ENCODE data around the gene FGF3. TPM values are rescaled to one million over a fixed set of nuclear protein-coding genes. Genes with fewer than 3 reads are reported as not detected.

FGF3 gene
- total RNA-seq, 1 donor from 2014 or later, result not detected

- no peak overlapping the region for H3K27ac Mint-ChIP-seq (ENCODE audit: unreplicated experiment)
- no peak overlapping the region for H3K4me2 ChIP-seq (ENCODE audit: low read length)
- no peak overlapping the region for H3K4me3 ChIP-seq (ENCODE audit: insufficient read depth, low read depth, low read length)
- no peak overlapping the region for H3K27ac ChIP-seq (ENCODE audit: low read depth, low read length)
- H2AFZ ChIP-seq (ENCODE audit: low read depth, low read length), result no peak overlapping the region
- no peaks in the 10 kb centered on the region for H3K36me3 Mint-ChIP-seq (ENCODE audit: low read depth, unreplicated experiment)
- no peaks in the 10 kb centered on the region for H3K36me3 ChIP-seq (ENCODE audit: insufficient read depth, low read length)
- H4K20me1 ChIP-seq (ENCODE audit: insufficient read depth, low read length), result no peaks in the 10 kb centered on the region
- FAIRE-seq, result no peak
- H3K79me2 ChIP-seq (ENCODE audit: insufficient read depth, low read length), result no peaks in the 10 kb centered on the region
- H3K9me3 Mint-ChIP-seq (ENCODE audit: unreplicated experiment), result no peaks in the 10 kb centered on the region
- H3K27me3 Mint-ChIP-seq (ENCODE audit: low read depth, unreplicated experiment), result peaks cover 49% of the 10 kb centered on the region
- no peak overlapping the region for H3K4me3 Mint-ChIP-seq (ENCODE audit: unreplicated experiment)
- no peaks in the 10 kb centered on the region for H3K4me1 Mint-ChIP-seq (ENCODE audit: low read depth, unreplicated experiment)
- no peak for DNase-seq (ENCODE audit: low read depth)
- peaks cover 39% of the 10 kb centered on the region for H3K27me3 ChIP-seq (ENCODE audit: insufficient read depth, low read length)
- no peak overlapping the region for H3K9ac ChIP-seq (ENCODE audit: low read length)
- H3K4me1 ChIP-seq (ENCODE audit: insufficient read depth, low read length), result peaks cover 4% of the 10 kb centered on the region
- H3K9me3 ChIP-seq (ENCODE audit: insufficient read depth, low read depth, low read length), result no peaks in the 10 kb centered on the region
- TF ChIP-seq EZH2 (IDR thresholded peaks at IDR 0.05; ENCODE audit: insufficient read depth, low read length), result no peak
These were observed 6.3 kb downstream of the FGF3 start for GRCh38 chr11:69812946-69813345.

- Histone ChIP-seq H3K36me3 (ENCODE audit: insufficient read depth, low read length) (no peaks in the 10 kb centered on the region), H3K27ac (ENCODE audit: low read depth, low read length) (no peak overlapping the region), H4K20me1 (ENCODE audit: insufficient read depth, low read length) (no peaks in the 10 kb centered on the region), H3K79me2 (ENCODE audit: insufficient read depth, low read length) (no peaks in the 10 kb centered on the region), H3K4me1 (ENCODE audit: insufficient read depth, low read length) (peaks cover 1% of the 10 kb centered on the region), H3K9me3 (ENCODE audit: insufficient read depth, low read depth, low read length) (no peaks in the 10 kb centered on the region), H2AFZ (ENCODE audit: low read depth, low read length) (no peak overlapping the region), H3K4me3 (ENCODE audit: insufficient read depth, low read depth, low read length) (no peak overlapping the region), H3K27me3 (ENCODE audit: insufficient read depth, low read length) (peaks cover 37% of the 10 kb centered on the region), H3K9ac (ENCODE audit: low read length) (no peak overlapping the region), H3K4me2 (ENCODE audit: low read length) (no peak overlapping the region)
- Mint-ChIP-seq H3K27ac (ENCODE audit: unreplicated experiment) (no peak overlapping the region), H3K4me1 (ENCODE audit: low read depth, unreplicated experiment) (no peaks in the 10 kb centered on the region), H3K4me3 (ENCODE audit: unreplicated experiment) (no peak overlapping the region), H3K36me3 (ENCODE audit: low read depth, unreplicated experiment) (no peaks in the 10 kb centered on the region), H3K27me3 (ENCODE audit: low read depth, unreplicated experiment) (peaks cover 51% of the 10 kb centered on the region), H3K9me3 (ENCODE audit: unreplicated experiment) (no peaks in the 10 kb centered on the region)
- TF ChIP-seq, protein P1, sequence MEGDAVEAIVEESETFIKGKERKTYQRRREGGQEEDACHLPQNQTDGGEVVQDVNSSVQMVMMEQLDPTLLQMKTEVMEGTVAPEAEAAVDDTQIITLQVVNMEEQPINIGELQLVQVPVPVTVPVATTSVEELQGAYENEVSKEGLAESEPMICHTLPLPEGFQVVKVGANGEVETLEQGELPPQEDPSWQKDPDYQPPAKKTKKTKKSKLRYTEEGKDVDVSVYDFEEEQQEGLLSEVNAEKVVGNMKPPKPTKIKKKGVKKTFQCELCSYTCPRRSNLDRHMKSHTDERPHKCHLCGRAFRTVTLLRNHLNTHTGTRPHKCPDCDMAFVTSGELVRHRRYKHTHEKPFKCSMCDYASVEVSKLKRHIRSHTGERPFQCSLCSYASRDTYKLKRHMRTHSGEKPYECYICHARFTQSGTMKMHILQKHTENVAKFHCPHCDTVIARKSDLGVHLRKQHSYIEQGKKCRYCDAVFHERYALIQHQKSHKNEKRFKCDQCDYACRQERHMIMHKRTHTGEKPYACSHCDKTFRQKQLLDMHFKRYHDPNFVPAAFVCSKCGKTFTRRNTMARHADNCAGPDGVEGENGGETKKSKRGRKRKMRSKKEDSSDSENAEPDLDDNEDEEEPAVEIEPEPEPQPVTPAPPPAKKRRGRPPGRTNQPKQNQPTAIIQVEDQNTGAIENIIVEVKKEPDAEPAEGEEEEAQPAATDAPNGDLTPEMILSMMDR (IDR thresholded peaks at IDR 0.05; ENCODE audit: insufficient read depth, low read depth, low read length), result no peak
- no peak for TF ChIP-seq EZH2 (IDR thresholded peaks at IDR 0.05; ENCODE audit: insufficient read depth, low read length)
- FAIRE-seq, result no peak
- no peak for DNase-seq (ENCODE audit: low read depth)
These were observed 7.0 kb downstream of the FGF3 start for GRCh38 chr11:69812256-69812655.

GRCh38 chr11:69811431-69811830 lies 7.8 kb downstream of the FGF3 start:
- no peak for TF ChIP-seq EZH2 (IDR thresholded peaks at IDR 0.05; ENCODE audit: insufficient read depth, low read length)
- TF ChIP-seq, protein P1 (IDR thresholded peaks at IDR 0.05; ENCODE audit: insufficient read depth, low read depth, low read length), result no peak
- H3K36me3 Mint-ChIP-seq (ENCODE audit: low read depth, unreplicated experiment), result no peaks in the 10 kb centered on the region
- DNase-seq (ENCODE audit: low read depth) (no peak), FAIRE-seq (no peak)
- H3K9me3 Mint-ChIP-seq (ENCODE audit: unreplicated experiment), result no peaks in the 10 kb centered on the region
- H3K27me3 Mint-ChIP-seq (ENCODE audit: low read depth, unreplicated experiment), result peaks cover 53% of the 10 kb centered on the region
- no peak overlapping the region for H3K27ac Mint-ChIP-seq (ENCODE audit: unreplicated experiment)
- no peaks in the 10 kb centered on the region for H3K4me1 ChIP-seq (ENCODE audit: insufficient read depth, low read length)
- no peak overlapping the region for H3K4me3 ChIP-seq (ENCODE audit: insufficient read depth, low read depth, low read length)
- peaks cover 29% of the 10 kb centered on the region for H3K27me3 ChIP-seq (ENCODE audit: insufficient read depth, low read length)
- no peaks in the 10 kb centered on the region for H4K20me1 ChIP-seq (ENCODE audit: insufficient read depth, low read length)
- H3K9me3 ChIP-seq (ENCODE audit: insufficient read depth, low read depth, low read length), result no peaks in the 10 kb centered on the region
- no peak overlapping the region for H3K9ac ChIP-seq (ENCODE audit: low read length)
- H3K27ac ChIP-seq (ENCODE audit: low read depth, low read length), result no peak overlapping the region
- no peak overlapping the region for H3K4me3 Mint-ChIP-seq (ENCODE audit: unreplicated experiment)
- H3K4me1 Mint-ChIP-seq (ENCODE audit: low read depth, unreplicated experiment), result no peaks in the 10 kb centered on the region
- no peak overlapping the region for H2AFZ ChIP-seq (ENCODE audit: low read depth, low read length)
- H3K36me3 ChIP-seq (ENCODE audit: insufficient read depth, low read length), result no peaks in the 10 kb centered on the region
- H3K79me2 ChIP-seq (ENCODE audit: insufficient read depth, low read length), result no peaks in the 10 kb centered on the region
- no peak overlapping the region for H3K4me2 ChIP-seq (ENCODE audit: low read length)

All from astrocyte (in vitro differentiated cells and primary cell).